Upper lobe of left lung (tissue), 6 donors: Measurements from ENCODE around the gene CLIC3. TPM values are rescaled to one million over a fixed set of nuclear protein-coding genes. Genes with fewer than 3 reads are reported as not detected.

ENCODE experiments used
- ATAC-seq, 2 donors: fragments of 200-7000 bp; cut with Tn5 transposase; one replicate each; pipeline ENCODE4 v1.9.1; 2022; ENCODE audit warnings: mild to moderate bottlenecking in 2 of 2, moderate library complexity in 2 of 2; ENCODE audit not compliant: low FRiP score in 2 of 2
- DNase-seq, 2 donors: peaks; one replicate each; pipeline ENCODE4 v3.0.0-alpha.2; 2019 to 2020
- H3K27ac ChIP-seq, 4 donors: fragments of 200-600 bp; sonication (generic); one replicate each; pipeline ENCODE4 v1.5.1; 2016 to 2019
- H3K27me3 ChIP-seq, 4 donors: fragments of 200-600 bp; sonication (generic); one replicate each; pipeline ENCODE4 v1.5.1; 2017 to 2019
- H3K36me3 ChIP-seq, 4 donors: fragments of 200-600 bp; sonication (generic); one replicate each; pipeline ENCODE4 v1.5.1; 2016 to 2019
- H3K4me1 ChIP-seq, 4 donors: fragments of 200-600 bp; sonication (generic); one replicate each; pipeline ENCODE4 v1.5.1; 2018 to 2019
- H3K4me3 ChIP-seq, 4 donors: fragments of 200-600 bp; sonication (generic); one replicate each; pipeline ENCODE4 v1.5.1; 2017 to 2019; ENCODE audit warnings: mild to moderate bottlenecking in 2 of 4, moderate library complexity in 1 of 4
- H3K9me3 ChIP-seq, 4 donors: fragments of 200-600 bp; sonication (generic); one replicate each; pipeline ENCODE4 v1.5.1; 2018 to 2019
- EP300 ChIP-seq, 4 donors: sonication (generic); formaldehyde crosslinking; IDR thresholded peaks; one replicate each; pipeline ENCODE4 v1.5.1; 2017; ENCODE audit warnings: antibody characterized with exemption in 4 of 4, control low read depth in 2 of 4
- POLR2A ChIP-seq, 4 donors: fragments of 450-650 bp; IDR thresholded peaks; one replicate each; pipeline ENCODE4 v1.5.1; 2016 to 2017; ENCODE audit warnings: antibody characterized with exemption in 4 of 4, mild to moderate bottlenecking in 2 of 4
- POLR2AphosphoS5 ChIP-seq, 2 donors: sonication (generic); formaldehyde crosslinking; IDR thresholded peaks; one replicate each; pipeline ENCODE4 v1.5.1; 2017; ENCODE audit warnings: antibody characterized with exemption in 2 of 2
- WGBS, 2 donors: methylation state at CpG; one replicate each; pipeline ENCODE4 v1.1.5; 2017 to 2018; 5-methylcytosine and 5-hydroxymethylcytosine counted together
- total RNA-seq, 6 donors: library from RNA; depleted of rRNA in 4 of 6; stranded (reverse); fragments of >200 nt in 4 of 6; gene quantifications; one replicate each; pipeline versions ENCODE4 v1.1.0 to v1.2.1, GENCODE V29; 2016 to 2021
- TF ChIP-seq, protein P1 (sequence below), 6 experiments: fragments of 450-650 bp in 4 of 6; fragments of 200-600 bp in 2 of 6; sonication (generic) in 2 of 6; IDR thresholded peaks; one replicate each; pipeline ENCODE4 v1.5.1; 2016 to 2019; ENCODE audit warnings: antibody characterized with exemption in 6 of 6
- donor health status: DM: no; HTN: no; CAD: no; lungs with moderate emphysema.
- donor health status: DM: no; HTN: yes; CAD: no; lungs with severe emphysema.

Gene CLIC3
- total RNA-seq, 6 donors from 2014 or later = 41.9 to 132 (median 85.2) TPM

DNA sequence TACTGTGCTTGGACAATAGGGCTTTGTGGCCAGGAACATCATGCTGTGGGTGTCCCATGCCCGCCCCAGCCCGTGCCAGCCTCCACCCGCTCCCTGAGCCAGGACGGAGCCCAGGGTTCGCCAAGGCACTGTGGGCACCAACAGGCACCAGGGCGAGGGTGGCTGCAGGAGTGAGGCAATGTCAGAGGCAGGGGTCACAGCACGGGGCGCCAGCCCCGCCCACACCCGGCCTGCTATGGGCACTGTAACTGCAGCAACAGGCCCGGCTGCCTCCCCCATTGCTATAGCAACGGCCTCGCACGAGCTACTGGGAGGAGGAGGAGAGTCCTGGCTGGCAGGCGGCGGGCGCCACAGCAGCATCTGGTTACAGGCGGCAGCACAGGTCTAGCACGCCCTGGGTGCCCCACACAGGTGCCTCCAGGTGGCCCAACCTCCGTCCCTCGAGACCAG lies 29.2 kb upstream of the CLIC3 start:
- H3K27me3 ChIP-seq = no peaks in the 10 kb centered on the region
- H3K27ac ChIP-seq = no peak overlapping the region
- DNase-seq (peak in 1 of 2 donors; percentile 86), ATAC-seq (no peak)
- H3K36me3 ChIP-seq = peaks cover 0 to 7% (median 0%) of the 10 kb centered on the region in 4 donors
- H3K4me1 ChIP-seq = peaks cover 25 to 42% (median 30%) of the 10 kb centered on the region in 4 donors
- no peaks in the 10 kb centered on the region for H3K9me3 ChIP-seq
- whole genome bisulfite sequencing, 2 donors = 84% methylated on average over 18 of the region's 21 CpGs; no CpG with 5 or more reads in 1 of the 2 donors
- TF ChIP-seq, protein P1, sequence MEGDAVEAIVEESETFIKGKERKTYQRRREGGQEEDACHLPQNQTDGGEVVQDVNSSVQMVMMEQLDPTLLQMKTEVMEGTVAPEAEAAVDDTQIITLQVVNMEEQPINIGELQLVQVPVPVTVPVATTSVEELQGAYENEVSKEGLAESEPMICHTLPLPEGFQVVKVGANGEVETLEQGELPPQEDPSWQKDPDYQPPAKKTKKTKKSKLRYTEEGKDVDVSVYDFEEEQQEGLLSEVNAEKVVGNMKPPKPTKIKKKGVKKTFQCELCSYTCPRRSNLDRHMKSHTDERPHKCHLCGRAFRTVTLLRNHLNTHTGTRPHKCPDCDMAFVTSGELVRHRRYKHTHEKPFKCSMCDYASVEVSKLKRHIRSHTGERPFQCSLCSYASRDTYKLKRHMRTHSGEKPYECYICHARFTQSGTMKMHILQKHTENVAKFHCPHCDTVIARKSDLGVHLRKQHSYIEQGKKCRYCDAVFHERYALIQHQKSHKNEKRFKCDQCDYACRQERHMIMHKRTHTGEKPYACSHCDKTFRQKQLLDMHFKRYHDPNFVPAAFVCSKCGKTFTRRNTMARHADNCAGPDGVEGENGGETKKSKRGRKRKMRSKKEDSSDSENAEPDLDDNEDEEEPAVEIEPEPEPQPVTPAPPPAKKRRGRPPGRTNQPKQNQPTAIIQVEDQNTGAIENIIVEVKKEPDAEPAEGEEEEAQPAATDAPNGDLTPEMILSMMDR (IDR thresholded peaks at IDR 0.05) = no peak
- TF ChIP-seq POLR2A (IDR thresholded peaks at IDR 0.05) (no peak), POLR2AphosphoS5 (IDR thresholded peaks at IDR 0.05) (no peak), EP300 (IDR thresholded peaks at IDR 0.05) (no peak)
- H3K4me3 ChIP-seq = no peak overlapping the region

DNA sequence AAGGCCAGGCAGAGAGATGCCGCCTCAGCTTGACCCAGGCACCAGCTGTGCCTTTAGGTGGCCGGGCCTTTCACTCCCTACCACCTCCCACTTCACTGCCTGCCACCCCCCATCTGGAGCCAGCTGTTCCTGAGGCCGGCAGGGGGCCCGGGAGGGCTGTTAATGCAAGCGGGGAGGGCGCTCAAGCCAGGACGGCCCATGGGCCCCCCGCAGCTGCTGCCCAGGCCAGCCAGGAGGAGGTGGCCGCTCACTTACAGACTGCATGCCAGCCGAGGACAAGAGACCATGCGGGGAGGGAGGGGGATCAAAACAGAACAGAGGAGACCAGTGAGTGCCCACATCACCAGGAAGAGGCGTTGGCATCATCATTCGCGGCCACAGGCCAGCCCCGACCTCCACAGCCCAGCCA lies 27.2 kb upstream of the CLIC3 start:
- ATAC-seq = no peak

DNA sequence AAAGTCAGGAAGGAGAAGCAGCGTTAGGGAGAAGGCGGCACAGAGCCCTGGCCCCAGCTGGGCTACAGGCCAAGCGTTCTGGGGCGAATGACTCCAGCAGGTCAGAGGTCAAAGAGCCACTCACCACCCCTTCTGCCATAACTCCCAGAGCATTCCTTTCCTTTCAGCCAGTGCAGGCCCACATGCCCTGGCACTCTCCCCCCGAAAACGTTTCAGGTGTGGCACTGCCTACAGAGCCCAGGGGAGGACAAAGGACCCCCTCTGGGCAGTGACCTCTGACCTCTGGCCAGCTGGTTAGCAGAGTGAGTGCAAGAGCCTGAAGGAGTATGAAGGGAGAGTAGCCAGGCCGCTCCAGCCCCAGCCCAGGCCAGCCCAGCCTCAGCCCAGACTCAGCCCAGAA lies 26.8 kb upstream of the CLIC3 start:
- Histone ChIP-seq H3K36me3 (peaks cover 0 to 8% (median 2%) of the 10 kb centered on the region in 4 donors), H3K4me1 (peaks cover 6 to 18% (median 10%) of the 10 kb centered on the region in 4 donors), H3K27me3 (no peaks in the 10 kb centered on the region), H3K27ac (no peak overlapping the region), H3K4me3 (no peak overlapping the region), H3K9me3 (no peaks in the 10 kb centered on the region)
- DNase-seq (no peak), ATAC-seq (no peak)
- TF ChIP-seq, protein P1 (IDR thresholded peaks at IDR 0.05) = no peak
- no peak for TF ChIP-seq POLR2A (IDR thresholded peaks at IDR 0.05)
- no peak for TF ChIP-seq EP300 (IDR thresholded peaks at IDR 0.05)
- TF ChIP-seq POLR2AphosphoS5 (IDR thresholded peaks at IDR 0.05) = no peak
- WGBS, 2 donors = 76 to 80% methylated on average over 6 to 7 of the region's 7 CpGs

More for the DNA sequence above, 27.2 kb upstream of the CLIC3 start:
- 79 to 88% methylated on average over 6 to 14 of the region's 15 CpGs for WGBS, 2 donors
- H3K9me3 ChIP-seq = no peaks in the 10 kb centered on the region
- no peak overlapping the region for H3K4me3 ChIP-seq
- no peak for TF ChIP-seq POLR2AphosphoS5 (IDR thresholded peaks at IDR 0.05)
- no peak for TF ChIP-seq EP300 (IDR thresholded peaks at IDR 0.05)
- TF ChIP-seq POLR2A (IDR thresholded peaks at IDR 0.05) = no peak
- TF ChIP-seq, protein P1 (IDR thresholded peaks at IDR 0.05) = no peak
- peak in 1 of 2 donors; percentile 66 for DNase-seq
- peaks cover 0 to 8% (median 1%) of the 10 kb centered on the region in 4 donors for H3K36me3 ChIP-seq
- H3K4me1 ChIP-seq = peaks cover 9 to 22% (median 14%) of the 10 kb centered on the region in 4 donors
- H3K27ac ChIP-seq = no peak overlapping the region
- no peaks in the 10 kb centered on the region for H3K27me3 ChIP-seq

DNA sequence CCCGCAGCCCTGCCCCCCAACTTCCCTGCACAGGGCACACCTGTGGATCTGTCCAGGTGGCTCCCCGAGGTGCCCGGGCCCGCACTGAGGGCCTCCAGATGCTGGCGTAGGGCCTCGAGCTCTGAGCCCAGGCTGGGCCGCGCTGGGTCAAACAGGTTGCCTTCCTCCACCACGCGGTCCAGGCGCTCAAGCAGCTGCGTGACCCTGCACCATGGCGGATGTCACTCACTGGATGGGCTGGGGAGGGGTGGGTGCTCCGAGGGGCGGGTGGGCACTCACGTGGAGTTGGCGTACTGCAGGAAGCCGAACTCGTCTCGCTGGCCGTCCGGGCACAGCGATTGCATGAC lies 26.3 kb upstream of the CLIC3 start:
- peaks cover 0 to 12% (median 5%) of the 10 kb centered on the region in 4 donors for H3K36me3 ChIP-seq

More for the DNA sequence above, 26.3 kb upstream of the CLIC3 start:
- DNase-seq (peak in 1 of 2 donors; percentile 75), ATAC-seq (no peak)
- H3K27me3 ChIP-seq = no peaks in the 10 kb centered on the region
- 85 to 96% methylated on average over 10 to 12 of the region's 23 CpGs for WGBS, 2 donors
- H3K4me3 ChIP-seq = no peak overlapping the region
- H3K9me3 ChIP-seq = no peaks in the 10 kb centered on the region
- peaks cover 6 to 17% (median 10%) of the 10 kb centered on the region in 4 donors for H3K4me1 ChIP-seq
- TF ChIP-seq, protein P1 (IDR thresholded peaks at IDR 0.05) = no peak
- no peak for TF ChIP-seq POLR2A (IDR thresholded peaks at IDR 0.05)
- no peak for TF ChIP-seq EP300 (IDR thresholded peaks at IDR 0.05)
- TF ChIP-seq POLR2AphosphoS5 (IDR thresholded peaks at IDR 0.05) = no peak
- H3K27ac ChIP-seq = no peak overlapping the region
